GM23248 (cell line): Measurements from ENCODE around the gene SNAP25. TPM values are rescaled to one million over a fixed set of nuclear protein-coding genes. Genes with fewer than 3 reads are reported as not detected.

Experiments used
- DNase-seq: peaks from one replicate; pipeline ENCODE4 v3.0.0-alpha.2; 2015
- H2AFZ ChIP-seq: fragments of 200-600 bp; sonication (generic); 2 replicates; pipeline ENCODE4 v1.6.1; 2016; ENCODE audit warnings: antibody characterized with exemption
- H3F3A ChIP-seq: fragments of 200-600 bp; sonication (generic); 2 replicates; pipeline ENCODE4 v1.6.1; 2016; ENCODE audit warnings: mild to moderate bottlenecking, antibody characterized with exemption, mixed run types; ENCODE audit not compliant: insufficient read depth
- H3K27ac ChIP-seq: fragments of 200-600 bp; sonication (generic); 2 replicates; pipeline ENCODE4 v1.5.1; 2016; ENCODE audit warnings: mild to moderate bottlenecking
- H3K27me3 ChIP-seq: fragments of 200-600 bp; sonication (generic); replicated peaks from 2 replicates; pipeline ENCODE4 v1.6.1; 2016; ENCODE audit warnings: mild to moderate bottlenecking; ENCODE audit not compliant: insufficient read depth
- H3K36me3 ChIP-seq: fragments of 200-600 bp; sonication (generic); 2 replicates; pipeline ENCODE4 v1.6.1; 2016; ENCODE audit warnings: low read depth, mild to moderate bottlenecking
- H3K4me1 ChIP-seq: fragments of 200-600 bp; sonication (generic); 2 replicates; pipeline ENCODE4 v1.6.1; 2016; ENCODE audit warnings: mild to moderate bottlenecking; ENCODE audit not compliant: insufficient read depth
- H3K4me2 ChIP-seq: fragments of 200-600 bp; sonication (generic); one replicate; pipeline ENCODE4 v1.6.1; 2016; ENCODE audit warnings: mild to moderate bottlenecking; ENCODE audit not compliant: unreplicated experiment
- H3K4me3 ChIP-seq: fragments of 200-600 bp; sonication (generic); 2 replicates; pipeline ENCODE4 v1.5.1; 2016; ENCODE audit warnings: mild to moderate bottlenecking
- H3K79me2 ChIP-seq: fragments of 200-600 bp; sonication (generic); 2 replicates; pipeline ENCODE4 v1.6.1; 2016; ENCODE audit warnings: mild to moderate bottlenecking; ENCODE audit not compliant: insufficient read depth
- H3K9ac ChIP-seq: fragments of 200-600 bp; sonication (generic); 2 replicates; pipeline ENCODE4 v1.6.1; 2016; ENCODE audit warnings: mild to moderate bottlenecking
- H3K9me2 ChIP-seq: fragments of 200-600 bp; sonication (generic); 2 replicates; pipeline ENCODE4 v1.6.1; 2016; ENCODE audit warnings: mixed run types, mild to moderate bottlenecking, moderate library complexity; ENCODE audit not compliant: insufficient read depth
- H3K9me3 ChIP-seq: fragments of 200-600 bp; sonication (generic); one replicate; pipeline ENCODE4 v1.6.1; 2017; ENCODE audit warnings: low read depth
- H4K20me1 ChIP-seq: fragments of 200-600 bp; sonication (generic); 2 replicates; pipeline ENCODE4 v1.6.0; 2016; ENCODE audit not compliant: insufficient read depth
- EZH2 ChIP-seq: fragments of 200-600 bp; sonication (generic); IDR thresholded peaks from 2 replicates; pipeline ENCODE4 v1.6.1; 2018; ENCODE audit warnings: antibody characterized with exemption, mild to moderate bottlenecking; ENCODE audit not compliant: insufficient read depth, poor library complexity, severe bottlenecking
- EZH2phosphoT487 ChIP-seq: fragments of 200-600 bp; sonication (generic); IDR thresholded peaks from 2 replicates; pipeline ENCODE4 v1.6.1; 2018; ENCODE audit warnings: antibody characterized with exemption, moderate library complexity, mild to moderate bottlenecking, low read depth; ENCODE audit not compliant: insufficient read depth
- WGBS, 2 experiments: methylation state at CpG; one replicate each; pipeline ENCODE4 v1.1.6; 2015 to 2017; ENCODE audit warnings: low lambda C conversion rate in 2 of 2, low coverage in 1 of 2; ENCODE audit errors: missing lambda C conversion rate in 2 of 2; 5-methylcytosine and 5-hydroxymethylcytosine counted together
- in situ Hi-C: fragments of 300-500 bp; cut with MboI; formaldehyde crosslinking; loops from 2 replicates; pipeline ENCODE4 v1.15.0; 2020
- polyA plus RNA-seq: library from polyadenylated mRNA; unstranded; fragments of >200 nt; fragmentation: Nextera tagmentation; extraction: Ambion mirVana; gene quantifications from 2 replicates; pipeline ENCODE4 v1.2.1, GENCODE V29; 2016
- total RNA-seq: library from RNA; depleted of rRNA; stranded (reverse); fragments of >200 nt; shearing (Covaris generic); gene quantifications from 2 replicates; pipeline ENCODE4 v1.2.3, GENCODE V29; 2014

The SNAP25 gene
- total and polyA plus RNA-seq, 2 experiments from 2014 or later = 0.09 TPM; not detected in 1

GRCh38 chr20:10329387-10330005 is 110.9 kb downstream of the SNAP25 start:
- no peak overlapping the region for H3K9ac ChIP-seq
- H4K20me1 ChIP-seq = no peaks in the 10 kb centered on the region
- no peak for DNase-seq
- in situ Hi-C loops = no loop called here
- no peak for TF ChIP-seq EZH2
- TF ChIP-seq EZH2phosphoT487 = no peak
- no peak overlapping the region for H3K4me2 ChIP-seq
- H3K4me3 ChIP-seq = no peak overlapping the region
- H3K4me1 ChIP-seq = no peaks in the 10 kb centered on the region
- no peak overlapping the region for H2AFZ ChIP-seq
- H3K9me2 ChIP-seq = no peaks in the 10 kb centered on the region
- H3K27ac ChIP-seq = no peak overlapping the region
- H3K27me3 ChIP-seq = peaks cover 38% of the 10 kb centered on the region
- no peaks in the 10 kb centered on the region for H3K36me3 ChIP-seq
- 48 to 52% methylated on average over 4 of the region's 4 CpGs for WGBS, 2 experiments
- no peaks in the 10 kb centered on the region for H3F3A ChIP-seq
- no peaks in the 10 kb centered on the region for H3K9me3 ChIP-seq
- no peaks in the 10 kb centered on the region for H3K79me2 ChIP-seq

GRCh38 chr20:10330071-10330470 is 111.4 kb downstream of the SNAP25 start:
- Histone ChIP-seq H3K79me2 (no peaks in the 10 kb centered on the region), H2AFZ (no peak overlapping the region), H4K20me1 (no peaks in the 10 kb centered on the region), H3K4me1 (no peaks in the 10 kb centered on the region), H3K4me3 (no peak overlapping the region), H3K9ac (no peak overlapping the region), H3K27ac (no peak overlapping the region), H3K9me3 (no peaks in the 10 kb centered on the region), H3F3A (no peaks in the 10 kb centered on the region), H3K4me2 (no peak overlapping the region), H3K36me3 (no peaks in the 10 kb centered on the region), H3K27me3 (peaks cover 32% of the 10 kb centered on the region), H3K9me2 (no peaks in the 10 kb centered on the region)
- no peak for DNase-seq
- 35 to 40% methylated on average over 4 of the region's 4 CpGs for WGBS, 2 experiments
- in situ Hi-C loops = no loop called here
- TF ChIP-seq EZH2 = no peak
- no peak for TF ChIP-seq EZH2phosphoT487

GRCh38 chr20:10332656-10333415 is 114.2 kb downstream of the SNAP25 start:
- H3F3A ChIP-seq = 0 out of 2 replicates have a peak, but pooled peaks cover 8% of the 10 kb centered on the region
- no peak overlapping the region for H2AFZ ChIP-seq
- no peak overlapping the region for H3K4me3 ChIP-seq
- no peak for DNase-seq
- no peak overlapping the region for H3K4me2 ChIP-seq
- peaks cover 4% of the 10 kb centered on the region; the same call in 1 of the 2 replicates for H3K4me1 ChIP-seq
- in situ Hi-C loops = no loop called here
- H3K27ac ChIP-seq = no peak overlapping the region
- peaks cover 29% of the 10 kb centered on the region for H3K27me3 ChIP-seq
- no peak for TF ChIP-seq EZH2phosphoT487
- no peak for TF ChIP-seq EZH2
- H3K9me3 ChIP-seq = no peaks in the 10 kb centered on the region
- no peaks in the 10 kb centered on the region for H3K36me3 ChIP-seq
- H4K20me1 ChIP-seq = no peaks in the 10 kb centered on the region
- 46 to 47% methylated on average over 4 of the region's 4 CpGs for WGBS, 2 experiments
- no peak overlapping the region for H3K9ac ChIP-seq
- no peaks in the 10 kb centered on the region for H3K79me2 ChIP-seq
- no peaks in the 10 kb centered on the region for H3K9me2 ChIP-seq

- Histone ChIP-seq H3K9me3 (no peaks in the 10 kb centered on the region), H3K27ac (no peak overlapping the region), H3K36me3 (no peaks in the 10 kb centered on the region), H3K27me3 (peaks cover 17% of the 10 kb centered on the region), H3K4me3 (no peak overlapping the region), H3F3A (0 out of 2 replicates have a peak, but pooled peaks cover 8% of the 10 kb centered on the region), H3K9me2 (no peaks in the 10 kb centered on the region), H4K20me1 (no peaks in the 10 kb centered on the region), H3K9ac (no peak overlapping the region), H3K4me2 (no peak overlapping the region), H3K4me1 (peaks cover 4% of the 10 kb centered on the region; the same call in 1 of the 2 replicates), H2AFZ (no peak overlapping the region), H3K79me2 (no peaks in the 10 kb centered on the region)
- DNase-seq = peak; percentile 27
- TF ChIP-seq EZH2phosphoT487 (no peak), EZH2 (no peak)
- in situ Hi-C loops = no loop called here
- 50 to 69% methylated on average over 2 of the region's 2 CpGs for WGBS, 2 experiments
Measured at GRCh38 chr20:10336959-10337729, 118.5 kb downstream of the SNAP25 start.
